PFSK-1 (cell line): Measurements from ENCODE around the gene CDC42BPB.

Experiments used
- FOXP2 ChIP-seq: optimal IDR thresholded peaks from 2 replicates; pipeline ENCODE3; 2011; ENCODE audit warnings: borderline replicate concordance, control low read depth, inconsistent platforms; ENCODE audit not compliant: insufficient read depth; ENCODE audit errors: extremely low read length, extremely low read depth
- POLR2AphosphoS5 ChIP-seq: IDR thresholded peaks from 2 replicates; pipeline ENCODE4 v1.6.1; 2012; ENCODE audit warnings: low read depth, mild to moderate bottlenecking, control low read depth, low read length, moderate library complexity
- REST ChIP-seq, 2 experiments: IDR thresholded peaks; 2 replicates each; pipeline versions ENCODE4 v1.6.1 to v1.8.0; 2011 to 2012; ENCODE audit warnings: low read depth in 2 of 2, low read length in 2 of 2, control low read depth in 1 of 2, inconsistent platforms in 1 of 2, mild to moderate bottlenecking in 1 of 2, moderate library complexity in 1 of 2; ENCODE audit not compliant: insufficient read depth in 1 of 2
- SIN3A ChIP-seq: IDR thresholded peaks from 2 replicates; pipeline ENCODE4 v1.6.1; 2012; ENCODE audit warnings: mild to moderate bottlenecking, low read length, moderate library complexity, borderline replicate concordance; ENCODE audit not compliant: insufficient read depth
- TAF1 ChIP-seq: IDR thresholded peaks from 2 replicates; pipeline ENCODE4 v1.6.1; 2012; ENCODE audit warnings: low read length, control low read depth, borderline replicate concordance; ENCODE audit not compliant: insufficient read depth

CDC42BPB gene

GRCh38 chr14:102910442-102910841, 146.9 kb downstream of the CDC42BPB start:
- TF ChIP-seq SIN3A = no peak
- TF ChIP-seq FOXP2 = no peak
- no peak for TF ChIP-seq TAF1

GRCh38 chr14:102909911-102910310, 147.4 kb downstream of the CDC42BPB start:
- TF ChIP-seq SIN3A (no peak), FOXP2 (no peak), REST (IDR thresholded peaks at IDR 0.05; ENCODE audit: insufficient read depth in 1 of 2, low read depth in 2 of 2, low read length in 2 of 2) (no peak), TAF1 (no peak), POLR2AphosphoS5 (no peak)

- TF ChIP-seq SIN3A = no peak
- TF ChIP-seq FOXP2 = no peak
- no peak for TF ChIP-seq REST (IDR thresholded peaks at IDR 0.05; ENCODE audit: insufficient read depth in 1 of 2, low read depth in 2 of 2, low read length in 2 of 2)
- no peak for TF ChIP-seq TAF1
- no peak for TF ChIP-seq POLR2AphosphoS5
These were observed 147.9 kb downstream of the CDC42BPB start for GRCh38 chr14:102909462-102909861.

GRCh38 chr14:102908766-102909455, 148.4 kb downstream of the CDC42BPB start:
- no peak for TF ChIP-seq SIN3A
- TF ChIP-seq TAF1 = no peak
- TF ChIP-seq REST (IDR thresholded peaks at IDR 0.05; ENCODE audit: insufficient read depth in 1 of 2, low read depth in 2 of 2, low read length in 2 of 2) = no peak
- TF ChIP-seq FOXP2 = no peak
- TF ChIP-seq POLR2AphosphoS5 = no peak

- no peak for TF ChIP-seq REST (IDR thresholded peaks at IDR 0.05; ENCODE audit: insufficient read depth in 1 of 2, low read depth in 2 of 2, low read length in 2 of 2)
- TF ChIP-seq TAF1 = no peak
- no peak for TF ChIP-seq FOXP2
- no peak for TF ChIP-seq SIN3A
- TF ChIP-seq POLR2AphosphoS5 = no peak
These were observed 149.2 kb downstream of the CDC42BPB start for GRCh38 chr14:102907980-102908730.
